HG03342 (cell line): ENCODE measurements around the gene GIMAP2.
"Not testable (repeated sequence)": the region's sequence is repeated elsewhere in the genome, so short reads cannot be mapped to it uniquely, and the experiment has no call there.

Source experiments
- ATAC-seq: cut with Tn5 transposase; IDR thresholded peaks from one replicate; pipeline ENCODE4 v1.9.1; 2021; ENCODE audit warnings: mild to moderate bottlenecking, moderate library complexity; ENCODE audit not compliant: unreplicated experiment

Gene GIMAP2

DNA sequence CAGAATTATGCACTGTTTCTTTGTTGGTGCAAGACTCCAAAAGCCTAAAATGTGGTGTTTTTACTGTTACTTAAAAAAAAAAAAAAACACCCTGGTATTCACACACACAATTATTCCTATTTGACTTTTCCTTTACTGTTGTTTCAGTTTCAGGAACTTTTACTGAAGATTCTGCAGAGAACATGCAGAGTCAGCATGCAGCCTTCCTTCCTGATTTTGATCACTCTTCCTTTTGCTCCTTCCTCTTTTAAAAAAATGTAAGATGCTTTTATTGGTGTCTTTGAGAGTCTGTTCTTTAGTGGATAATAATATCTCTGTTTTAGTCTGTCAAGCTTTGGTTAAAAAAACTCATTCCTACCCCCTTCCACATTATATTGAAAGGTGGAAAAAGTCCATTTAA is 9.2 kb upstream of the GIMAP2 start:
- ATAC-seq: not testable (repeated sequence)

- ATAC-seq: not testable (repeated sequence)
Observed at GRCh38 chr7:150676854-150677253, 8.7 kb upstream of the GIMAP2 start.

- ATAC-seq: not testable (repeated sequence)
Observed at GRCh38 chr7:150678601-150679000, 6.9 kb upstream of the GIMAP2 start.

DNA sequence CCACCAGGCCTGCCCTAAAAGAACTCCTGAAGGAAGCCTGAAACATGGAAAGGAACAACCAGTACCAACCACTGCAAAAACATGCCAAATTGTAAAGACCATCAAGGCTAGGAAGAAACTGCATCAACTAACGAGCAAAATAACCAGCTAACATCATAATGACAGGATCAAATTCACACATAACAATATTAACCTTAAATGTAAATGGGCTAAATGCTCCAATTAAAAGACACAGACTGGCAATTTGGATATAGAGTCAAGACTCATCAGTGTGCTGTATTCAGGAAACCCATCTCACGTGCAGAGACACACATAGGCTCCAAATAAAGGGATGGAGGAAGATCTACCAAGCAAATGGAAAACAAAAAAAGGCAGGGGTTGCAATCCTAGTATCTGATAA is 5.1 kb upstream of the GIMAP2 start:
- not testable (repeated sequence) for ATAC-seq

DNA sequence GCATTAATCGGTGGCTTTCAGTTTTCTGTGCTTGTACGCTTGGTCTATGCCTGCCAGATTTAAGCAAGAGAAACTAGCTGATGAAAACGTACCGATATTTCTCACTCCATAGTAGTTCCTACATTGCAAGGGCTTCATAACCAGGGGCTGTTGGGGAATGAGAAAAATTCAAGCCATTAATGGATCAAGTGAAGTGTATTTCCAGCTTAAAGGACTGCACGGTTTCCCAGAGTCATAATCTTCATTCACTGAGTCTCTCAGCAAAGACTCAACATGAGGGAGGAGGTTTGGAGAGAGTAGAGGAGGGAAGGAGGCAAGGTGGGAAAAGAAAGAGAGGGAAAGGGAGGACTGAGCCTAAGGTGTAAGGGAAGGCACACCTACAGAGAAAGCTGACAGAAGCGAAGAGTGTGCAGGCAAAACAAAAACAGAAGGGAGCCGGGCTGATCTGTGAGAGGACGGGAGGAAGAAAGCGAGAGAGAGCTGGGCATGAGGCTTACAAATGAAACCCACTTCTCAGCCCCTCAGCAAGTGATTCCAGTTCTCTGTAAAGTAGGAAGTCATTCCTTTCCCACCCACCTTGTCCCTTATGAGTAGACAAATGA is 625 bp downstream of the GIMAP2 start:
- no peak for ATAC-seq

DNA sequence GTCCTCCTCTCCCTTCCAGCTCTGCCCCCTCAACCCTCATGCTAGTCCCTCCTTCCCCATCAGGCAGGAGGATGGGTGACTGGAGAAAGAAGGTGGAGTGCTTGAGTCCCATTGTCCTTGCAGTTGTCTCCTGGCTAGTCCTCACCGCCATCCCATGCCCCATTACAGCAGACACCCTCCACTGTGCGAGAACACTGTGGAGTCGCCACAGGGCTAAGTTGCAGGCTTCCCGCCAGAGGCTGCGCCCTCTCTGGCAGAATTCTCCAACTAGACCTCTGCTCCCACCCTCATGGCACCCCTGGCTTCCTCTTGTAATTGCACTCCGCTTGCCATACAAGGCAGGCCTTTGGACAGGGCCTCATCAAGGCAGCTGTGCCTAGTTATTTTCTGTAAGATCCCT is 3.1 kb downstream of the GIMAP2 start:
- ATAC-seq: no peak

DNA sequence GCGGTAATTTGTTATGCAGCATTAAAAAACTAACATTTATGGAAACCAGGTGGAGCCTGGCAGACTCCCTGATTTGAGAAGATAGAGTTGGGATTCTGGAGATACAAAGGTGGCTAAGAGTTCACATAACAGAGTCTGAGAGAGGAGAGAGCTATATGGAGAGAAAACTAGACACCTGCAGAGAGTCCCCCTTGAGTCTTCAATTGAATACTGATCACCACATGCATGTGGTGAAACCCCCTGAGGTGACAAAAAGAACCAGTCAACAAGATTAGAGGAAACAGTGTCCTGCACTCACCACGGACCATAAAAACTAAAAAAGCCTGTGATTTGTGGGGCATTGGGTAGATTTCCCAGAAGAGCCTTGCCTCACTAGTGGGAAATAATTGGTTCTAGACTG is 10.1 kb downstream of the GIMAP2 start:
- ATAC-seq: no peak

GRCh38 chr7:150703209-150703608 is 17.7 kb downstream of the GIMAP2 start:
- no peak for ATAC-seq

DNA sequence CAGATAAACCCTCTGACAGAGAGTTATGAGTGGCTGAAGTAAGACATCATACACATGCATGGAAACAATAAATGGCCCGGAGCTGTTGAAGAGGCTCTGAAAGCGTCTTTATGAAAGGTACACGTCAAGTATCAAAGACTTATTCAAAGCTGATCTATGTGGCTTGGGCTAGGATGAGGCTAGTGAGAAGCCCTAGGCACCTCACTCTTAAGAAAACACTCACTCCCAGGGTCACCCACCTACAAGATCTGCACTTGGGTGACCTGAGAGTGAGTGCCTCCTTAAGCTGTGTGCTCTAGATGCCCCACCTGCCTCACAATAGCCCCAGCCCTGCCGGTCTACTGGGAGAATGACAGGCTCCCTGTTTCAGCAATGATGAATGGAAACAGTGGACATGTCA is 29.8 kb downstream of the GIMAP2 start:
- ATAC-seq: no peak

- no peak for ATAC-seq
Observed at GRCh38 chr7:150715738-150716137, 30.2 kb downstream of the GIMAP2 start.

DNA sequence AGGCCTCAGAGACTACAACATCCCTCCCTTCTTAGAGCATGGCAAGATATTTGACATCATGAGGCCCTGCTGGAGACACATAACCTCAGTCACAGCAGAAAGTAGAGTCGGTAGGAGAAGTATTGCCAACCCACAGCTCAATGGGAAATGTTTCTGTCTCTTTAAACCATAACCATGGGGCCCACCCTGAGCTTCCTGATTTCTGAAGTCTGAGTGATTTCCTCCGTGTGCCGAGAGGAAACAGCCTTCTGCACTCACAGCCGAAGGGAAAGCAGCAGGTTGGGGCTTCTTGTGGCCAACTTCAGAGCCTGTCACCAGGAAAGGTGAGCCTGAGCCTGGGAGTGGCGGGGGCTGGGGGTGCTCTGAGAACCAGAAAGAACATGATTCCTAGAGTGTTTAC is 30.9 kb downstream of the GIMAP2 start, which contains the start of gene GIMAP1:
Gene GIMAP1, plus strand, starts transcription at position 246 of the 400 bp plus-strand sequence. CDS start 2,435 bp downstream, outside the sequence.
- peak; percentile 67 for ATAC-seq

DNA sequence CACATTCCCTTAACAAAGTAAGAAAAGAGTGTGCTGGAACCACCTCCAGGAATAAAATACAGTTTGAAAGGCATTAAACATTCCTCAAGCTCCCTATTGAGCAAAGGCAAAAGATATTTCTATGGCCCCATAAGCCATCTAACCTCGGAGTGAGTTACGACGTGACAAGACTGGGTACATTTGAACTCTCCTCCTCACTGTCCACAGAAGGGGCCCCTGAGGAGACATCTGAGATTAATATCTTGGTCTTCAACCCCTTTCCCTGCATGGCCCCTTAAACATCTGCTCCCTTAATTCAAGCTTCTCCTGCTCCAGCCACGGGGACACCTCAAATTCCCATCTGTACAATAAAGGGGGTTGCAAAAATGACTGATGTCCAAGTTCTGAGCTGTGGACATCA is 31.4 kb downstream of the GIMAP2 start:
- no peak for ATAC-seq

- no peak for ATAC-seq
Observed at GRCh38 chr7:150717814-150718420, 32.4 kb downstream of the GIMAP2 start.

GRCh38 chr7:150719436-150719835 is 33.9 kb downstream of the GIMAP2 start:
- ATAC-seq: no peak

GRCh38 chr7:150719960-150720891 is 34.7 kb downstream of the GIMAP2 start:
- no peak for ATAC-seq

DNA sequence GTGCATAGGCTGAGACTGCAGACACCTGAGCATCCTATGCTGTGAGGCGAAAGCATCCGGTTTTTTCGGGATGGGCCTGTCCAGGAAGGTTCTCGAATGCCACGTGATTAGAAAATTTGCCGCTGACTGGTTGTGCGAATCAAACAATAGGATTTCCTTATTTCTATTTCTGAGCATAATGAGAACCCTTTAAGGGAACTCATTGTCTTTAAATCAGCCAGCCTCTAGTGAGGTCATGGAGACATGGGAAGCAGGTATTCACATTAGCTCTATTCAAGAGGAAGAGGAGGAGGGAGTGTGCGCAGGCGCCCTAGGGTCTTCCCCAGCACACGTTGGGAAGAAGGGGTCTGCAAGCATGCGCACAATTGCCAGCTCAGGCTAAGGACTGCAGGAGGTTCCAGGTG is 36.5 kb downstream of the GIMAP2 start:
- no peak for ATAC-seq

DNA sequence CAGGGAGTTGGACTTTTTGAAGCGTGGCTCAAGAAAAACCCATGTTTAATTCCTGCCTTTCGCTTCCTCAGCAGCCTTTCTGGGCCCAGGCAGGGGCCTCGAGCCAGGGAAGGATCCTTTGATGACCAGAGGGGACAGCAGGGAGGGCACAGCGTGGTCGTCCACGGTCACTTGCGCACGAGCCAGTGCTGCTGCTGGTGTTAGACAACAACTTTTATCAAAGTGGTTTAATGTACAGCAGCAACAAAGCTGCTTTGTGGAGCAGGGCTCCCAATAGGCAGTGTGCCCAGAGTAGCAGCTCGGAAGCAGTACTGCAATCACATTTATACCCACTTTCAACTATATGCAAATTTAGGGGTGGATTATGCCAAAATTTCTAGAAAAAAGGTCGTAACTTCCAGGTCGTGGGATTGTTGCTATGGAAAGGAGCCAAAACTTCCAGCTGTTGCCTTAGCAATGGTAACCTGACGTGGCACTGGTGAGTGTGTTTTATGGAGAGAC is 37.0 kb downstream of the GIMAP2 start:
- no peak for ATAC-seq

- ATAC-seq: no peak
Observed at GRCh38 chr7:150723467-150723866, 38.0 kb downstream of the GIMAP2 start.

DNA sequence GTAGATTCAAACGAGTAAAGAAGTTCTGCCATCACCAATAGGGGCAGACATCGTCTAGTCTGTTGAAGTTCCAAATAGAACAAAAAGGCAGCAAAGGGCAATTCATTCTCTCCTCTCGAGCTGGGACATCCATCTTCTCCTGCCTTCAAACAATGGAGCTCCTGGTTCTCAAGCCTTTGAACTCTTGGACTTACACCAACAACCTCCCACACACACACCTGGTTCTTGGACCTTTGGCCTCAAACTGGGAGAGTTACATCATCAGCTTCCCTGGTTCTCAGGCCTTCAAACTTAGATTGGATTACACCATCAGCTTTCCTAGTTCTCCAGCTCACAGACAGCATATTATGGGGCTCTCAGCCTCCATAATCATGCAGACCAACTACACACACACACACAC is 41.9 kb downstream of the GIMAP2 start:
- ATAC-seq: no peak

- no peak for ATAC-seq
Observed at GRCh38 chr7:150728011-150728410, 42.5 kb downstream of the GIMAP2 start.

GRCh38 chr7:150728609-150729008 is 43.1 kb downstream of the GIMAP2 start:
- no peak for ATAC-seq

GRCh38 chr7:150731916-150732315 is 46.4 kb downstream of the GIMAP2 start:
- no peak for ATAC-seq
